H1 (cell line): ENCODE data around the gene CPSF7. TPM values are rescaled to one million over a fixed set of nuclear protein-coding genes. Genes with fewer than 3 reads are reported as not detected.

Source experiments
- CTCF ChIA-PET: fragments of 300-600 bp; sonication (Branson Sonifier 250); formaldehyde crosslinking; loops from one replicate; lab custom pipeline; 2021; ENCODE audit not compliant: partially characterized antibody; lab: Charles Lee
- POLR2A ChIA-PET: fragments of 300-600 bp; sonication (Branson Sonifier 250); formaldehyde crosslinking; loops from one replicate; lab custom pipeline; 2021; ENCODE audit warnings: inconsistent platforms; ENCODE audit not compliant: partially characterized antibody; lab: Charles Lee
- DNase-seq, 2 experiments: peaks; one replicate each; pipeline versions ENCODE4 v3.0.0 to v3.0.0-alpha.2; 2010 to 2022; ENCODE audit warnings: low spot score in 2 of 2, low read depth in 1 of 2, mixed read lengths in 1 of 2
- FAIRE-seq: peaks from 2 replicates; lab custom pipeline; 2011; peaks lifted over from hg19 to GRCh38; lab: Jason Lieb, UNC
- H2AFZ ChIP-seq: 2 replicates; pipeline ENCODE4 v1.8.1; 2012; ENCODE audit warnings: low read length, inconsistent platforms
- H2AK5ac ChIP-seq: 2 replicates; pipeline ENCODE4 v1.6.1; 2013; ENCODE audit warnings: low read depth, low read length
- H2BK120ac ChIP-seq: replicated peaks from 2 replicates; pipeline ENCODE3; 2013; ENCODE audit warnings: low read depth, low read length, inconsistent platforms
- H2BK12ac ChIP-seq: 2 replicates; pipeline ENCODE4 v1.6.1; 2013; ENCODE audit warnings: low read depth, low read length
- H2BK15ac ChIP-seq: 2 replicates; pipeline ENCODE4 v1.6.1; 2013; ENCODE audit warnings: low read length
- H2BK20ac ChIP-seq: 2 replicates; pipeline ENCODE4 v1.6.1; 2013; ENCODE audit warnings: low read length
- H2BK5ac ChIP-seq: 2 replicates; pipeline ENCODE4 v1.6.1; 2013; ENCODE audit warnings: low read depth, low read length
- H3K14ac ChIP-seq: 2 replicates; pipeline ENCODE4 v1.6.1; 2013; ENCODE audit warnings: inconsistent platforms; ENCODE audit not compliant: insufficient read length
- H3K18ac ChIP-seq: 2 replicates; pipeline ENCODE4 v1.6.1; 2013; ENCODE audit warnings: low read length; ENCODE audit errors: extremely low read depth
- H3K23ac ChIP-seq: 2 replicates; pipeline ENCODE4 v1.6.1; 2013; ENCODE audit warnings: inconsistent platforms; ENCODE audit not compliant: insufficient read length
- H3K23me2 ChIP-seq: 2 replicates; pipeline ENCODE4 v1.6.1; 2013; ENCODE audit warnings: low read depth, low read length
- H3K27ac ChIP-seq: 2 replicates; pipeline ENCODE4 v1.6.1; 2011; ENCODE audit warnings: low read depth, low read length, inconsistent platforms
- H3K27me3 ChIP-seq, 4 experiments: replicated peaks in 1 of 4; 1 replicate in 1 of 4; 2 replicates in 3 of 4; pipeline versions ENCODE4 v1.6.1 to v1.8.1; 2011 to 2013; ENCODE audit warnings: low read length in 3 of 4, mild to moderate bottlenecking in 3 of 4, inconsistent platforms in 2 of 4, mixed read lengths in 2 of 4, moderate library complexity in 1 of 4; ENCODE audit not compliant: control insufficient read depth in 3 of 4, insufficient read depth in 3 of 4; ENCODE audit errors: extremely low read depth in 1 of 4
- H3K36me3 ChIP-seq, 4 experiments: 2 replicates each; pipeline versions ENCODE4 v1.6.1 to v1.8.1; 2011 to 2013; ENCODE audit warnings: mild to moderate bottlenecking in 4 of 4, low read length in 3 of 4, moderate library complexity in 2 of 4, control low read depth in 1 of 4, inconsistent platforms in 1 of 4; ENCODE audit not compliant: insufficient read depth in 4 of 4, control insufficient read depth in 2 of 4
- H3K4ac ChIP-seq: replicated peaks from 2 replicates; pipeline ENCODE3; 2013; ENCODE audit warnings: low read length, low read depth, mixed read lengths, inconsistent platforms; ENCODE audit not compliant: insufficient read length
- H3K4me1 ChIP-seq, 4 experiments: replicated peaks in 1 of 4; 1 replicate in 1 of 4; 2 replicates in 3 of 4; pipeline versions ENCODE4 v1.6.1 to v1.8.1; 2011 to 2013; ENCODE audit warnings: low read length in 3 of 4, inconsistent platforms in 2 of 4, mixed read lengths in 1 of 4; ENCODE audit not compliant: insufficient read depth in 4 of 4, control insufficient read depth in 3 of 4
- H3K4me2 ChIP-seq, 2 experiments: 2 replicates each; pipeline versions ENCODE4 v1.6.1 to v1.8.1; 2011 to 2013; ENCODE audit warnings: low read depth in 2 of 2, low read length in 2 of 2, control low read depth in 1 of 2, inconsistent platforms in 1 of 2, mild to moderate bottlenecking in 1 of 2; ENCODE audit not compliant: insufficient read depth in 1 of 2
- H3K4me3 ChIP-seq, 4 experiments: fragments of 200-600, 300-600 bp in 1 of 4; sonication (generic), shearing (Covaris generic), sonication (Bioruptor Twin) in 1 of 4; 2 replicates each; pipeline versions ENCODE4 v1.5.1 to v1.8.1; 2011 to 2016; ENCODE audit warnings: low read length in 4 of 4, low read depth in 3 of 4, control low read depth in 2 of 4, inconsistent platforms in 2 of 4, mild to moderate bottlenecking in 2 of 4, mixed read lengths in 1 of 4, moderate library complexity in 1 of 4; ENCODE audit not compliant: insufficient read depth in 2 of 4; ENCODE audit errors: extremely low read depth in 1 of 4
- H3K56ac ChIP-seq: replicated peaks from 2 replicates; pipeline ENCODE3; 2013; ENCODE audit warnings: low read depth, mild to moderate bottlenecking, mixed read lengths, low read length, inconsistent platforms; ENCODE audit not compliant: insufficient read length
- H3K79me1 ChIP-seq: 2 replicates; pipeline ENCODE4 v1.6.1; 2013; ENCODE audit warnings: low read depth, low read length, control low read depth
- H3K79me2 ChIP-seq, 2 experiments: 2 replicates each; pipeline versions ENCODE4 v1.6.1 to v1.8.1; 2012 to 2013; ENCODE audit warnings: low read length in 2 of 2, mild to moderate bottlenecking in 2 of 2, inconsistent platforms in 1 of 2; ENCODE audit not compliant: insufficient read depth in 2 of 2, control insufficient read depth in 1 of 2
- H3K9ac ChIP-seq, 4 experiments: replicated peaks in 1 of 4; 1 replicate in 1 of 4; 2 replicates in 3 of 4; pipeline versions ENCODE4 v1.6.1 to v1.8.1; 2011 to 2013; ENCODE audit warnings: low read depth in 3 of 4, low read length in 3 of 4, control low read depth in 2 of 4, mild to moderate bottlenecking in 2 of 4, moderate library complexity in 2 of 4, inconsistent platforms in 1 of 4; ENCODE audit errors: extremely low read depth in 1 of 4
- H3K9me3 ChIP-seq, 2 experiments: 2 replicates each; pipeline versions ENCODE4 v1.6.1 to v1.8.1; 2012 to 2013; ENCODE audit warnings: mild to moderate bottlenecking in 2 of 2, moderate library complexity in 2 of 2, control low read depth in 1 of 2, inconsistent platforms in 1 of 2, low read depth in 1 of 2, low read length in 1 of 2, mixed read lengths in 1 of 2; ENCODE audit not compliant: insufficient read depth in 2 of 2
- H4K20me1 ChIP-seq, 2 experiments: replicated peaks in 1 of 2; 2 replicates each; pipeline versions ENCODE3 to v1.8.1; 2011 to 2013; ENCODE audit warnings: inconsistent platforms in 2 of 2, low read length in 2 of 2, mild to moderate bottlenecking in 1 of 2; ENCODE audit not compliant: insufficient read depth in 2 of 2, control insufficient read depth in 1 of 2
- H4K5ac ChIP-seq: 2 replicates; pipeline ENCODE4 v1.6.1; 2013; ENCODE audit warnings: low read length, low read depth, mixed read lengths, inconsistent platforms; ENCODE audit not compliant: insufficient read length
- H4K8ac ChIP-seq: 2 replicates; pipeline ENCODE4 v1.8.0; 2013; ENCODE audit warnings: mild to moderate bottlenecking, moderate library complexity, low read length, inconsistent platforms; ENCODE audit not compliant: insufficient read depth; ENCODE audit errors: extremely low read depth
- H4K91ac ChIP-seq: replicated peaks from 2 replicates; pipeline ENCODE3; 2013; ENCODE audit warnings: low read length, mixed read lengths, inconsistent platforms; ENCODE audit not compliant: insufficient read length
- CREB1 ChIP-seq: IDR thresholded peaks from 2 replicates; pipeline ENCODE4 v1.6.1; 2012; ENCODE audit warnings: inconsistent platforms
- CTCF ChIP-seq, 3 experiments: IDR thresholded peaks; 1 replicate in 2 of 3; 2 replicates in 1 of 3; pipeline versions ENCODE4 v1.5.1 to v1.6.1; 2011; ENCODE audit warnings: low read length in 3 of 3, mild to moderate bottlenecking in 3 of 3, inconsistent platforms in 2 of 3, low read depth in 1 of 3, moderate library complexity in 1 of 3; ENCODE audit not compliant: insufficient read depth in 1 of 3; ENCODE audit errors: control extremely low read depth in 1 of 3
- GABPA ChIP-seq: IDR thresholded peaks from 2 replicates; pipeline ENCODE4 v1.6.1; 2011; ENCODE audit warnings: mild to moderate bottlenecking, low read length, moderate library complexity, borderline replicate concordance; ENCODE audit not compliant: insufficient read depth
- KDM4A ChIP-seq: IDR thresholded peaks from one replicate; pipeline ENCODE4 v1.7.1; 2012; ENCODE audit warnings: low read depth, mild to moderate bottlenecking, moderate library complexity, low read length, inconsistent platforms; ENCODE audit not compliant: severe bottlenecking
- MAFK ChIP-seq: IDR thresholded peaks from 2 replicates; pipeline ENCODE4 v1.6.1; 2012; ENCODE audit warnings: low read depth, mild to moderate bottlenecking, improper control_type of control experiment, low read length
- POU5F1 ChIP-seq: IDR thresholded peaks from 2 replicates; pipeline ENCODE4 v1.6.1; 2011; ENCODE audit warnings: low read depth, mild to moderate bottlenecking, low read length, moderate library complexity
- SIN3A ChIP-seq, 2 experiments: IDR thresholded peaks in 1 of 2; conservative IDR thresholded peaks in 1 of 2; 2 replicates each; pipeline ENCODE4 v1.6.1; 2011 to 2012; ENCODE audit warnings: low read length in 2 of 2, improper control_type of control experiment in 1 of 2, low read depth in 1 of 2, mild to moderate bottlenecking in 1 of 2
- TBP ChIP-seq: IDR thresholded peaks from 2 replicates; pipeline ENCODE4 v1.6.1; 2011; ENCODE audit warnings: low read depth, low read length, improper control_type of control experiment
- WGBS, 2 experiments: shearing (Covaris generic) in 1 of 2; methylation state at CpG; one replicate each; pipeline versions ENCODE4 v1.1.6 to v1.1.7; 2013 to 2015; ENCODE audit warnings: low lambda C conversion rate in 2 of 2, mixed read lengths in 2 of 2, inconsistent platforms in 1 of 2, low coverage in 1 of 2, missing lambda C conversion rate in 1 of 2; ENCODE audit not compliant: insufficient replicate concordance in 2 of 2, insufficient coverage in 1 of 2, insufficient read length in 1 of 2; ENCODE audit errors: extremely low coverage in 1 of 2, missing lambda C conversion rate in 1 of 2; 5-methylcytosine and 5-hydroxymethylcytosine counted together
- polyA plus RNA-seq, 7 experiments: library from polyadenylated mRNA; depleted of rRNA in 3 of 7; stranded (reverse) in 5 of 7; unstranded in 2 of 7; fragments of >200 nt in 5 of 7; fragments of 200-250 nt in 2 of 7; gene quantifications; 1 replicate in 5 of 7; 2 replicates in 1 of 7; 4 replicates in 1 of 7; pipeline versions ENCODE4 v1.2.1 to v1.2.3, GENCODE V29; 2011 to 2013; ENCODE audit warnings: missing spikeins in 2 of 7, mixed read lengths in 2 of 7
- total RNA-seq: library from RNA; stranded (reverse); fragmentation: NEBNext Ultra II Directional; extraction: Animal tissue kit (Norgen Biotek cat#: 25700); gene quantifications from 2 replicates; pipeline ENCODE4 v1.2.1, GENCODE V29; 2021

CPSF7 gene
- total and polyA plus RNA-seq, 2 of the 8 experiments (the other 6 are each of a cell fraction or from before 2014, with no cell fraction given) = 95.9 to 122 TPM

- H2BK20ac ChIP-seq = no peak overlapping the region
- DNase-seq (no peak), FAIRE-seq (no peak)
- H2BK120ac ChIP-seq = no peak overlapping the region
- no peak overlapping the region for H3K14ac ChIP-seq
- peaks cover 9 to 51% (median 27%) of the 10 kb centered on the region in 4 experiments for H3K36me3 ChIP-seq
- no peak overlapping the region for H3K4ac ChIP-seq
- CTCF ChIA-PET = interaction anchor here (2.2 to 6.5 kb wide), 3 partner anchors 10 to 53 kb away, joined by 9 to 96 read pairs (median 26); no protein-coding TSS in a partner anchor
- H3K56ac ChIP-seq = no peak overlapping the region
- no peaks in the 10 kb centered on the region for H3K4me1 ChIP-seq
- H4K91ac ChIP-seq = no peak overlapping the region
- no peak overlapping the region for H3K27ac ChIP-seq
- no peak for TF ChIP-seq MAFK
- TF ChIP-seq CTCF (IDR thresholded peaks at IDR 0.05; ENCODE audit: control extremely low read depth in 1 of 3, insufficient read depth in 1 of 3, low read depth in 1 of 3, low read length in 3 of 3) = no peak
- TF ChIP-seq POU5F1 = no peak
- TF ChIP-seq TBP = no peak
- no peak for TF ChIP-seq SIN3A (conservative IDR thresholded peaks at IDR 0.05 in 1 of 2, IDR thresholded peaks at IDR 0.05 in 1 of 2; ENCODE audit: low read depth in 1 of 2, low read length in 2 of 2)
- no peak for TF ChIP-seq CREB1
- no peak for TF ChIP-seq KDM4A
- TF ChIP-seq GABPA = no peak
- H3K79me1 ChIP-seq = peaks cover 15% of the 10 kb centered on the region
- H3K4me3 ChIP-seq = no peak overlapping the region
- H2BK15ac ChIP-seq = no peak overlapping the region
- no peak overlapping the region for H4K8ac ChIP-seq
- H3K18ac ChIP-seq = no peak overlapping the region
- H3K4me2 ChIP-seq = no peak overlapping the region
- H3K23me2 ChIP-seq = no peaks in the 10 kb centered on the region
- 92% methylated on average over 5 of the region's 5 CpGs; no CpG with 5 or more reads in 1 of the 2 experiments for WGBS, 2 experiments
- no peak overlapping the region for H4K5ac ChIP-seq
- no peak overlapping the region for H3K23ac ChIP-seq
- H2BK5ac ChIP-seq = no peak overlapping the region
- H3K27me3 ChIP-seq = no peaks in the 10 kb centered on the region
- no peaks in the 10 kb centered on the region for H3K9me3 ChIP-seq
- H3K9ac ChIP-seq = no peak overlapping the region; a peak in 1 of 7 replicates
- H3K79me2 ChIP-seq = peaks cover 22 to 71% of the 10 kb centered on the region in 2 experiments
- H2BK12ac ChIP-seq = no peak overlapping the region
- H2AK5ac ChIP-seq = no peak overlapping the region
- no peak overlapping the region for H2AFZ ChIP-seq
- POLR2A ChIA-PET = interaction anchor here (4.3 kb wide), 1 partner anchor 8 kb away, joined by 20 read pairs; the partner anchor contains the start of genes CPSF7 and SDHAF2
- peaks cover 5 to 10% of the 10 kb centered on the region in 2 experiments for H4K20me1 ChIP-seq
Measured at GRCh38 chr11:61437496-61437895, 7.7 kb upstream of the CPSF7 start.
